Measurements from ENCODE around the gene C5. TPM values are rescaled to one million over a fixed set of nuclear protein-coding genes. Genes with fewer than 3 reads are reported as not detected.

The C5 gene
- total RNA-seq, 2 donors from 2014 or later = 59.5 to 96.6 TPM

GRCh38 chr9:120948824-120949223 is 101.3 kb downstream of the C5 start:
- Histone ChIP-seq H3K4me1 (ENCODE audit: control insufficient read depth, insufficient read depth, low read length) (no peaks in the 10 kb centered on the region), H3K36me3 (ENCODE audit: control insufficient read depth, insufficient read depth, low read length) (peaks cover 22% of the 10 kb centered on the region), H3K9ac (ENCODE audit: extremely low read depth, low read length, poor library complexity, severe bottlenecking) (no peak overlapping the region), H3K9me3 (ENCODE audit: control insufficient read depth, low read length) (no peaks in the 10 kb centered on the region), H3K27me3 (ENCODE audit: control insufficient read depth, insufficient read depth, low read length, poor library complexity, severe bottlenecking) (no peaks in the 10 kb centered on the region), H3K27ac (ENCODE audit: low read depth, low read length) (no peak overlapping the region), H3K4me3 (ENCODE audit: low read length) (no peak overlapping the region)
- H3K4me3 Mint-ChIP-seq = no peak overlapping the region
- no peak for DNase-seq
- no peak overlapping the region for H3K27ac Mint-ChIP-seq
- peaks cover 7% of the 10 kb centered on the region for H3K4me1 Mint-ChIP-seq
- 80 to 92% methylated on average over 1 of the region's 1 CpG for WGBS, 2 experiments (ENCODE audit: insufficient coverage in 1 of 2, insufficient read length in 1 of 2)
- H3K36me3 Mint-ChIP-seq (ENCODE audit: low read depth) = peaks cover 22% of the 10 kb centered on the region
- TF ChIP-seq CTCF (conservative IDR thresholded peaks at IDR 0.05) = no peak
- no peaks in the 10 kb centered on the region for H3K9me3 Mint-ChIP-seq
- H3K27me3 Mint-ChIP-seq (ENCODE audit: insufficient read depth) = no peaks in the 10 kb centered on the region

GRCh38 chr9:120947222-120947621 is 102.9 kb downstream of the C5 start:
- H3K36me3 Mint-ChIP-seq (ENCODE audit: low read depth) = peaks cover 10% of the 10 kb centered on the region
- no peak for DNase-seq
- H3K4me3 ChIP-seq (ENCODE audit: low read length) = no peak overlapping the region
- H3K27me3 Mint-ChIP-seq (ENCODE audit: insufficient read depth) = no peaks in the 10 kb centered on the region
- H3K27ac ChIP-seq (ENCODE audit: low read depth, low read length) = no peak overlapping the region
- peaks cover 10% of the 10 kb centered on the region for H3K36me3 ChIP-seq (ENCODE audit: control insufficient read depth, insufficient read depth, low read length)
- no peak for TF ChIP-seq CTCF (conservative IDR thresholded peaks at IDR 0.05)
- peaks cover 7% of the 10 kb centered on the region for H3K4me1 Mint-ChIP-seq
- H3K4me1 ChIP-seq (ENCODE audit: control insufficient read depth, insufficient read depth, low read length) = no peaks in the 10 kb centered on the region
- H3K4me3 Mint-ChIP-seq = no peak overlapping the region
- H3K27ac Mint-ChIP-seq = no peak overlapping the region
- WGBS, 2 experiments (ENCODE audit: insufficient coverage in 1 of 2, insufficient read length in 1 of 2) = 96 to 98% methylated on average over 2 of the region's 2 CpGs
- H3K9me3 Mint-ChIP-seq = no peaks in the 10 kb centered on the region
- no peak overlapping the region for H3K9ac ChIP-seq (ENCODE audit: extremely low read depth, low read length, poor library complexity, severe bottlenecking)
- no peaks in the 10 kb centered on the region for H3K27me3 ChIP-seq (ENCODE audit: control insufficient read depth, insufficient read depth, low read length, poor library complexity, severe bottlenecking)
- H3K9me3 ChIP-seq (ENCODE audit: control insufficient read depth, low read length) = no peaks in the 10 kb centered on the region

- no peaks in the 10 kb centered on the region for H3K4me1 ChIP-seq (ENCODE audit: control insufficient read depth, insufficient read depth, low read length)
- H3K4me3 ChIP-seq (ENCODE audit: low read length) = no peak overlapping the region
- no peak overlapping the region for H3K27ac ChIP-seq (ENCODE audit: low read depth, low read length)
- Mint-ChIP-seq H3K4me3 (no peak overlapping the region), H3K27me3 (ENCODE audit: insufficient read depth) (no peaks in the 10 kb centered on the region), H3K27ac (no peak overlapping the region), H3K9me3 (no peaks in the 10 kb centered on the region), H3K36me3 (ENCODE audit: low read depth) (peaks cover 5% of the 10 kb centered on the region), H3K4me1 (peaks cover 10% of the 10 kb centered on the region)
- no peaks in the 10 kb centered on the region for H3K9me3 ChIP-seq (ENCODE audit: control insufficient read depth, low read length)
- no peaks in the 10 kb centered on the region for H3K27me3 ChIP-seq (ENCODE audit: control insufficient read depth, insufficient read depth, low read length, poor library complexity, severe bottlenecking)
- no peak for TF ChIP-seq CTCF (conservative IDR thresholded peaks at IDR 0.05)
- peaks cover 5% of the 10 kb centered on the region for H3K36me3 ChIP-seq (ENCODE audit: control insufficient read depth, insufficient read depth, low read length)
- no peak overlapping the region for H3K9ac ChIP-seq (ENCODE audit: extremely low read depth, low read length, poor library complexity, severe bottlenecking)
- 90 to 95% methylated on average over 2 to 3 of the region's 3 CpGs for WGBS, 2 experiments (ENCODE audit: insufficient coverage in 1 of 2, insufficient read length in 1 of 2)
- DNase-seq = no peak
Measured at GRCh38 chr9:120946259-120946658, 103.8 kb downstream of the C5 start.

Measured in endodermal cell (in vitro differentiated cells).